Activated CD4-positive, alpha-beta T cell treated with anti-CD3 and anti-CD28 coated beads, Interleukin-2, Interleukin-6, amounts not matched to agents 100 ng/mL and 50 ng/mL, durations not matched to agents 16 hours and 8 hours (primary cell): ENCODE results near the gene ADRB1.

Source experiments
- DNase-seq: peaks from one replicate; pipeline ENCODE4 v3.0.0-alpha.2; 2020

Gene ADRB1

DNA sequence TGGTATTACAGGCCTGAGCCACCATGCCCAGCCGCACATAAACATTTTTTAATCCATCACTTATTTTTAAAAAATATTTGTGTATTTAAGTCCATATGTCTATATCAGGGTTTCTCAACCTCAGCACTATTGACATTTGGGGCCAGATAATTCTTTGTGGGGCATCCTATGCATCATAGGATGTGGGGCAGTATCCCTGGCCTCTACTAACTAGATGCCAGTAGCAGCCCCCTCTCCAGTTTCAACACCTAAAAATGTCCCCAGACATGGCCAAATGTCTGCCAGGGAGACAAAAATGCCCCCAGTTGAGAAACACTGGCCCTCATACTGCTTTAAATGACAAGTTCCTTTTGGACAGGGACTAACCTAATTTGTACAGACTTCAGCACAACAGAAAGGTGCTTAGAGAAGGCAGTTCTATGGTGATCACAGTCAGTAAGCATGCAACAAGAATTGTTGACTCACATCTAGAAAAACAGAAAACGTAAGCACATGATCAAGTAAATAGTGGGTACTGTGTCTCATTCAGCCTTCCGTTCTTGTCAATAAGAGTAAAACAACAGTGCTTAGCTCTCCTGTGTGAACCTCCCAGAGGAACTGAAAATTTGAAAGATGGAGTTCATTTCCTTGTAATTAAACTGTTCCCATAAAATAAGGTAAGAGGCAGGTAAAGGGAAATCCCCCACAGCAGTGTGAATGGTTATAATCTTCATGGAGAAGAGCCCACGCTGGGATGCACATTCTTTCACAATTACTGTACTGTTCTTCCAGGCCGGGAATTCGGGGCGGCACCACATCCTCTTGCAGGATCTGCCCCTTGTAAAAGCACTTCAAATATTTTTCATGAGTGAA is 17.3 kb upstream of the ADRB1 start:
- no peak for DNase-seq

DNA sequence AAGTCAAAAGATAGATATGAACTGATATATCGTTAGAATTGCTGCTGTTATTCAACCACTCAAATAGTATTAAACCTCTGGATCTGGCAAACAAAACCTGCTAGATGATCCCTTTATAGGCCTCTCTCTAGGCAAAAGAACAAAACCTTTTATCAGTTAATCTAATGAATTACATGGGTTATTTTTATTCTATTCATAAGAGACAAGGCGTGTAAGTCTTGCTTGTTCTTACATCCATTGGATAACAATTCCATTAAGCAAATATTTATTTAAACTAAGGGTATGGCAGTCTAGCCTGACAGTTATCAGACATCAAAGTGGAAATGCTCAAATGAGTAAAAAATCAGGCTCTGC is 16.6 kb upstream of the ADRB1 start:
- no peak for DNase-seq

DNA sequence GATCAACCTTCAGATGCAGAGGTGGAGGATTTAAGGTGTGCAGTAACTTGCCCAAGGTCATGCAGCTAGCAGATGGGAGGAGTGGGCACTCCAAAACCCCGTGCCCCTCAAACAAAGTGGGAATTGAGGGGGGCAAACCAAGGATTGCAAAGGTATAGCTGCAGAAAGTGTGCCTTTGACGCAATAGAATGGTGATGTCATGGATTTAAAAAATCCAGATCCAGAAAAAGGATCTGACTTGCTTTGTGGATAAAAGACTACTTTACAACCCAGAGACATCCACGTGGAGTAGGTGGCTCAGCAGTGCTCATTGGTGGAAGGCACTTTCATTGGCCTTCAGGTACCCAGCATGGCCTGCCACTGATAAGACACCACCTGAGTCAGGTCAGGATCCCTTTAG is 15.7 kb upstream of the ADRB1 start:
- no peak for DNase-seq

DNA sequence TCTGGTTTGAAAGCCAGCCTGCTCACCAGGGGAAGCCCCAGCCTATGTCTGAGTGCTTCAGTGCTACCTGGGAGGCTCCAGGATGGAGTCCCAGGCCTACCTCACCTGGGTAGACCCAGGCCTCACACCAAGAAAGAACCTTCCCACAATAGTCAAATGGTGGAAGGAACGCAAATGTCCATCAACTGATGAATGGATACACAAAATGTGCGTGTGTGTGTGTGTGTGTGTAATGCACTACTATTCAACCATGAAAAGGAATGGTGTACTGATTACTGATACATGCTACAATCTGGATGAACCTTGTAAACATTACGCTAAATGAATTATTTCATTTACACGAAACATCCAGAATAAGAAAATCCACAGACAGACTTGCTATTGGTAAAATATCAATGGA is 15.2 kb upstream of the ADRB1 start:
- DNase-seq: no peak

DNA sequence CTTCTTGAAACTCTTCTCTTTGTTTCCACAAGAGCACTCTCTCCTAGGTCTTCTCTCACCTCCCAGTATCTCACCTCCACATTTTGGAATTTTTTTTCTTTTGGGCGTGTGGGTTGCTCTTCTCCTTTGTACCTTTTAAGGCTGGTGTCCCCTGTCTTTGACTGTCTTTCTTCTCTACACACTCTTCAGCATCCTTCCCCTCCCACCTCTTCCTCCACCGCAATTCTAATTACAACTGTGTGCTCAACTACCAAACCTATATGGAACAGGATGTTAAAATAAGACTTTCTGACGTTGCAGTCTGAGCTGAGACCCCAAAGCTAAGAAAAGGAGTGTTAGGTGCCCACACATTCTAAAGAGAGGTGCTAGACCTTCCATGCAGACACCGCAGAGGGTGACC is 14.0 kb upstream of the ADRB1 start:
- no peak for DNase-seq

DNA sequence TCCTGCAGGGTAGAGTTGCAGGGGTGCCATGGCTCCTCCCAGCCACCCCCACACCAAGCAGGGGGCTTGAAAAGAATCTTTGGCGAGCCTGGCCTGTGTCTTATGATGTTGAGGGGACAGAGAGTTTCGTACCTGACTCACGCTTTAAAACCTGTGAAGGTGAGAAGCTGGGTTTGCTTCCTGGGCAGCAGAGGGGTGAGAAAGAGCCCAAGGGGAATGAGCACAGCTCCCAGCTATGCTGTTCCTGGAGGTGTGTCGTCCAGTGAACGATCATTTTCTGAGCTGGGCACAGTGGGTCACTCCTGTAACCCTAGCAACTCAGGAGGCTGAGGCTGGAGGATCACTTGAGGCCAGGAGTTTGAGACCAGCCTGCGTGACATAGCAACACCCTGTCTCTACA is 13.5 kb upstream of the ADRB1 start:
- no peak for DNase-seq

DNA sequence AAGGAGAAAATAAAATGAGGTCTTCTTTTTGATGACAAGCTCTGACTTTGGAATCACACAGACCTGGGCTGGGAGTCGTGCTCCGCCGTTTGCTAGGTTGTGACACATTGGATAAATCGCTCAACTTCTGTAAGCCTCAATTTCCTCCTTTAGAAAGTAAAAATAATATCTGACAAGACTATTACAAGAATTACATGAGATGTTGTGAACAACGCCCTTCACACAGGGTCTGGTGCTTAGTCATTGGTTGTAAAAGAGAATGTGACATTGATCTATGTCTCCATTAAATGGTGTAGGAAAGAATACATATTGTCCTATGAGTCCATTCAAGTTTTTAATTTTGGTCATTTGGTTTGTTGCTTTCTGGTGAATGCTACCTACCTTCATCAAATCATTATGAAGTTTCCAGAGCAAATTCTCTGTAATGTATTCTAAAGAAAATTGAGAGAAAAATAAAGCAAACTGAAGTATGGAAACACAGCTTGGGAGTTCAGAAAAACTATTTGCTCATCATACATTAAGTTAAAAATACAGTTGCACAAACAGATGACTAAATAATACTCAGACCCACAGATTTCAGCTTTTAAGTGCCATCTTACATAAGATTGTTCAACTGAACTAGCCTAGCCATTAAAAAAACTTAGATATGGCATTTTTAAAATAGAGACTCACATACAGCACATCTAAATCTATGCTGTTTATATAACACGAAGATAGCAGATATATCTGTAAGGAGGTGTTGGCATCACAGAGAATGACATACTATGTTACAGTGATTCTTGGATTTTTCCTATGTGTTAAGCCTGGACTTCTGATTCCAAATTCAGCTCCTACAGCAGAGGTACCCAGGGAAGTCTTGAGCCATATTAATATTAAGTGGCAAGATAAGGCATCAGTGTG is 12.3 kb upstream of the ADRB1 start:
- no peak for DNase-seq

DNA sequence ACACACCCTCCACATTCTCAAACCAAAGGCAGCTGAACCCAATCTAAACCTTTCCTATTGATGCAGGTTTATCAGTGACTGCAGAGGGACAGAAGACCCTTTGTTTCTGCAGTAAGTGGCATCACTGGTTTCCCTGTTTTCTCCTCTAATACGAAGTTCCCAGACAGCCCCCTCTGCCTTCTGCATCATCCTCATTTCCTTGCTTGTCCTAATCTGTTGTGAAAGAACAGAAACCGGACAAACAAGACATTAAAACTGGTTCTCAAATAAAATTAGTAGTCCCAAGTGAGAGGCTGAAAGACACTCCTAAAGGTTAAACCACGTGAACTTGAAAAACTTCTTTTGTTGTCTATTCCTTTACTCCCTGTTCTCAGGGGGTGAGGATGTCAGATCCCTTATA is 10.1 kb upstream of the ADRB1 start:
- DNase-seq: no peak

DNA sequence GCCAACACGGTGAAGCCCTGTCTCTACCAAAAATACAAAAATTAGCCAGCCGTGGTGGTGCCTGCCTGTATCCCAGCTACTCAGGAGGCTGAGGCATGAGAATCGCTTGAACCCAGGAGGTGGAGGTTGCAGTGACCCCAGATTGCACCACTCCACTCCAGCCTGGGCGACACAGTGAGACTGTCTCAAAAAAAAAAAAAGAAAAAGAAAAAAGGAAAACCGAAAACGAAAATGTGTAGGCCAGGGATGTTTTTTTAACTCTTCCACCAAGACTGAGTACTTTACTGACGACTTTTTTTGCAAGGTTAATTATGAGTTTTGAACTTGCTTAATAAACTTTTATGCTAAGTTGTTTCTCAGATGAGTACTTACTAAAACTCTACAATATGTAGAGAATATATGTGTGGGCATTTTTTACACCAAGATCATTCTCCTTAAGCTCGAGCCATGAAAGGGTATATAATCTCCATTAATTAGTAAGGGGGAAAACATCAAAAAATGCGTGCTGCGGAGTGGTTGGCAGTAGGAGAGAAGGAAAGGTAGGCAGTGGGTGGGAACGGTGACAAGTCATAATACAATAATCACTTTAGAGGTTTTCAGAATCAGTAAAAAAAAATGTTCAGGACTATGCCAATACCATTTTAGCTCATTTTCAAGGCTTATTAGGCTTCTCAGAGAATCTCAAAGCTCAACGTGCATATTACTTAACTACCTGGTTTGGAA is 8.6 kb upstream of the ADRB1 start:
- no peak for DNase-seq

DNA sequence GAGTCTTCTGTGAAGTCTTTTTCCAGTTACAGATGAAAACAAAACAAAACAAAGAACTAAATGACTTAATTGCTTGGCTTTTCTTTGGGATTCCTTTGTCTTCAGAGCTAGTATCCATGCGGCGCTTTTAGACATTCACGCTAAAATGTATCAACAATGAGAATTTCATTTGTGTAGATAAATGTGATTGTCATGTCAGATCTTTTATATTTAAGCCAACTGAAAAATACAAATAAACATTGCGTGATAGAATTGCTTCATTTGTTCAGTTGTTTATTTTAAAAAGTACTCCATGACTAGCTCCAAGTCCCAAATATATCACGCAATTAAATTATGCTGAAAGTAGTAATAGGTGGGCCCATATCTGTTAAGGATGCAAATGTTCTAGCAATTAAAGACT is 7.9 kb upstream of the ADRB1 start:
- DNase-seq: no peak

DNA sequence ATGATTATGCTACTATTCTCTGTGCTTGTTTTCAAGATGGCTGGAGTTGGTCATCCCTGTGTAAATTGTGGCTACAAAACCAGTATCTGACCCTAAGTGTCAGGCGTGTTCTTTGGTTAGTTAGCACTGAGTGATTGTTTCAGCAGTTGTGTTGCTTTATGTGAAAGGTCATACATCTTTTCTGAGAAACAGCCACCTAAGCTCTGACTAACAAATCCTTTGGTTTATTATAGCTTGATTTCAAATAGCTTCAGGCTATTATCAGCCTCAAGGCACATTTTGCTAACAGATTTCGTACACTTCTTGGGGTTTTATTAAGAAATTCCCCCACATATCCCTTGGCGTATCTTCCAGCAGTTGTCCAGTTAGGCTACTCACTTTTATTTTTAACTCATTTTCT is 4.8 kb upstream of the ADRB1 start:
- no peak for DNase-seq

DNA sequence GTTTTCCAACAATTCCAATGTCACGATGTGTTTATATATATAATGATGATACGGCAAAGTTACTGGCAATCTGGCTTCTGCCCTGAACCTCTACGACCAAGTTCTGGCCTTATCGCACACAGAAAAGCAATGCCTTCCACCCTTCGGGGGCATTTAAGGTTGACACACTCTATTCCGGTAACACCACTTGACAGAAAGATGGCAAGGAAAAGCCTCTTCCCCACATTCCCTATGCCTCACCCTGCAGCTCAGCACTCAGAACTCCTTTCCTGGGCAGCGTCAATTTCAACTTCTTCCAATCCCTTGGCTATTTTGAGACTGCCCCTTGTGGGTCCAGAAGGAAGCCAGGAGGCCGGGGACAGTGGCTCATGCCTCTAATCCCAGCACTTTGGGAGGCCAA is 2.5 kb upstream of the ADRB1 start:
- no peak for DNase-seq

DNA sequence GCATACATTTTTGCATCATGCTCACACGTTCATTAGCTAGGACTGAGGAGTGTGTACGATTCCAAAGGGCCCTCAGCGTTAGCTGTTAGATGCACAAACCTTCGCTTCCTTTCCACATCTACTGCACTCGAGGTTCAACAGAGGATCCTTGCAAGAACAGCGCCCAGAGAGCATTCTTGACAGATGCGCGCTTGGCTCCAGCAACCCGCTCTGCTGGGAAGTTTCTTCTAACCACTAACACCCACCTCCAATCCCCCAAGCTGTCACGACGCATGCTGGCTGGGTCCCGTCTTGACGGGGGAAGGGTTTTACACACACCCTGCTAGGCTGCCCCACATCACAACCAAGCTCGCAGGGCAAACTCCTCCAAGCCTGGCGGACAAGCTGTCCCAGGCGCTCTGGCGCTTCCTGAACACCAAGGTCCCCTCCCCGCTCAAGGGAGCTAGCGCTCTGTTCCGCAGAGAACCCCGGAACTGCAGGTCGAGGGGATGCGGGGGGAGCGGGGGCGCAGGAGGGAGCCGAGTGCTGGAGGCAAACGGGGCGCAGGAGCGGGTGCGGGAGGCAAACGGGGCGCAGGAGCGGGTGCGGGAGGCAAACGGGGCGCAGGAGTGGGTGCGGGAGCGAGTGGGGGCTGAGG is 653 bp upstream of the ADRB1 start:
- no peak for DNase-seq

DNA sequence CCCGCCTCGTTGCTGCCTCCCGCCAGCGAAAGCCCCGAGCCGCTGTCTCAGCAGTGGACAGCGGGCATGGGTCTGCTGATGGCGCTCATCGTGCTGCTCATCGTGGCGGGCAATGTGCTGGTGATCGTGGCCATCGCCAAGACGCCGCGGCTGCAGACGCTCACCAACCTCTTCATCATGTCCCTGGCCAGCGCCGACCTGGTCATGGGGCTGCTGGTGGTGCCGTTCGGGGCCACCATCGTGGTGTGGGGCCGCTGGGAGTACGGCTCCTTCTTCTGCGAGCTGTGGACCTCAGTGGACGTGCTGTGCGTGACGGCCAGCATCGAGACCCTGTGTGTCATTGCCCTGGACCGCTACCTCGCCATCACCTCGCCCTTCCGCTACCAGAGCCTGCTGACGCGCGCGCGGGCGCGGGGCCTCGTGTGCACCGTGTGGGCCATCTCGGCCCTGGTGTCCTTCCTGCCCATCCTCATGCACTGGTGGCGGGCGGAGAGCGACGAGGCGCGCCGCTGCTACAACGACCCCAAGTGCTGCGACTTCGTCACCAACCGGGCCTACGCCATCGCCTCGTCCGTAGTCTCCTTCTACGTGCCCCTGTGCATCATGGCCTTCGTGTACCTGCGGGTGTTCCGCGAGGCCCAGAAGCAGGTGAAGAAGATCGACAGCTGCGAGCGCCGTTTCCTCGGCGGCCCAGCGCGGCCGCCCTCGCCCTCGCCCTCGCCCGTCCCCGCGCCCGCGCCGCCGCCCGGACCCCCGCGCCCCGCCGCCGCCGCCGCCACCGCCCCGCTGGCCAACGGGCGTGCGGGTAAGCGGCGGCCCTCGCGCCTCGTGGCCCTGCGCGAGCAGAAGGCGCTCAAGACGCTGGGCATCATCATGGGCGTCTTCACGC is 825 bp downstream of the ADRB1 start:
- no peak for DNase-seq

DNA sequence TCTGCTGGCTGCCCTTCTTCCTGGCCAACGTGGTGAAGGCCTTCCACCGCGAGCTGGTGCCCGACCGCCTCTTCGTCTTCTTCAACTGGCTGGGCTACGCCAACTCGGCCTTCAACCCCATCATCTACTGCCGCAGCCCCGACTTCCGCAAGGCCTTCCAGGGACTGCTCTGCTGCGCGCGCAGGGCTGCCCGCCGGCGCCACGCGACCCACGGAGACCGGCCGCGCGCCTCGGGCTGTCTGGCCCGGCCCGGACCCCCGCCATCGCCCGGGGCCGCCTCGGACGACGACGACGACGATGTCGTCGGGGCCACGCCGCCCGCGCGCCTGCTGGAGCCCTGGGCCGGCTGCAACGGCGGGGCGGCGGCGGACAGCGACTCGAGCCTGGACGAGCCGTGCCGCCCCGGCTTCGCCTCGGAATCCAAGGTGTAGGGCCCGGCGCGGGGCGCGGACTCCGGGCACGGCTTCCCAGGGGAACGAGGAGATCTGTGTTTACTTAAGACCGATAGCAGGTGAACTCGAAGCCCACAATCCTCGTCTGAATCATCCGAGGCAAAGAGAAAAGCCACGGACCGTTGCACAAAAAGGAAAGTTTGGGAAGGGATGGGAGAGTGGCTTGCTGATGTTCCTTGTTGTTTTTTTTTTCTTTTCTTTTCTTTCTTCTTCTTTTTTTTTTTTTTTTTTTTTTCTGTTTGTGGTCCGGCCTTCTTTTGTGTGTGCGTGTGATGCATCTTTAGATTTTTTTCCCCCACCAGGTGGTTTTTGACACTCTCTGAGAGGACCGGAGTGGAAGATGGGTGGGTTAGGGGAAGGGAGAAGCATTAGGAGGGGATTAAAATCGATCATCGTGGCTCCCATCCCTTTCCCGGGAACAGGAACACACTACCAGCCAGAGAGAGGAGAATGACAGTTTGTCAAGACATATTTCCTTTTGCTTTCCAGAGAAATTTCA is 1.7 kb downstream of the ADRB1 start:
- no peak for DNase-seq

DNA sequence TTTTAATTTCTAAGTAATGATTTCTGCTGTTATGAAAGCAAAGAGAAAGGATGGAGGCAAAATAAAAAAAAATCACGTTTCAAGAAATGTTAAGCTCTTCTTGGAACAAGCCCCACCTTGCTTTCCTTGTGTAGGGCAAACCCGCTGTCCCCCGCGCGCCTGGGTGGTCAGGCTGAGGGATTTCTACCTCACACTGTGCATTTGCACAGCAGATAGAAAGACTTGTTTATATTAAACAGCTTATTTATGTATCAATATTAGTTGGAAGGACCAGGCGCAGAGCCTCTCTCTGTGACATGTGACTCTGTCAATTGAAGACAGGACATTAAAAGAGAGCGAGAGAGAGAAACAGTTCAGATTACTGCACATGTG is 2.4 kb downstream of the ADRB1 start:
- DNase-seq: no peak

DNA sequence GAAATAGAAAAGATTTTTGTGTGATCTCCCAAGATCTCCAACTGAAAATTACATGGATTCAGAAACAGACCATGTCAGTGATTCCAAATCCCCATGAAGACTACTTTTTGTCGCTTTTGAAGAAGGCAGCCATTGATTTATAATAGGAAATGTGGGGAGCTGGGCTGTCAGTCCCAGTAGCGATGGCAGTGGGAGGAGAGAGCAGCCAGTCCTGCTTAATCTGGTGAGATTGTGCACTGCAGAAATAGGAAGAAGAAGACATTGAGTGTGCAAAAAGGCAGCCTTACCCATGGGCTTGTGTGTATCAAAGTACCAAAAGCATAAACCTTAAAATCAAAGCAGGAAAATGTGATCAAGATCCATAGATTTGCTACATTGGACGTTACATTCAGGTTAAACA is 4.8 kb downstream of the ADRB1 start:
- no peak for DNase-seq

DNA sequence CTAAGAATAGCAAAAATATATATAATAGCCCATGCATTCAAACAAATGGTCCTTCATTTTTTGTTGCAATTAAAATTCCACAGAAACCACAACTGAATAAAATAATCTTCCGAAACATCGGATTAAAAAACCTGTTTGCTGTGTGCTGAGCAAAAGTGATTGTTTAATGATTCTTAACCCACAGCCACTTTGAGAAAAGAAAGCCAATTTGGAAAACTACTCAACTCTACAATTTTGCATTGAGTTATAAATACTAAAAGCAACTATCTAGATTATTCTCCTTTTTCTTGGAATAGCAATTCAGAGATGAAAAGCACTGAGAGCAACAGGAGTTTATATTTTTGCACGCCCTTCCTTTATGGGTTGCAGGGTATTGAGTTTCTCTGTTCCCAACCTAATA is 8.0 kb downstream of the ADRB1 start:
- no peak for DNase-seq

DNA sequence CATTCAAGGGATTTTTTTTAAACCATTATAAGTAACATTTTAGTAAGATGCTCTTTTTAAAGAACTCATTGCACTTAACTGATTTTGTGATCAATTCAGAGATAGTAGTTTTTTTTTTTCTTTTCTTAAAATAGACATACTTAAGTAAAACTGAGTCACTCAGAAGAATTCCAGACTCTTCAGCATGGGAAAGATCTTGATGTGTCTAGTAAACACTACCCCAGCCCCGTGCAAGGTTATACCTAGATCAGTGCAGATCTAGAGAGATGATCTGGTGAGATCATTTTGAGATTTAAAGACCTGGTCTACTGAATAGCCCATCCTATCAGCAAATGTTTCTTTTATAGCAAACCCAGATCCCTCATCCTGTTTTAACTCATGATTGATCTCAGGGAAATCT is 8.6 kb downstream of the ADRB1 start:
- DNase-seq: no peak

DNA sequence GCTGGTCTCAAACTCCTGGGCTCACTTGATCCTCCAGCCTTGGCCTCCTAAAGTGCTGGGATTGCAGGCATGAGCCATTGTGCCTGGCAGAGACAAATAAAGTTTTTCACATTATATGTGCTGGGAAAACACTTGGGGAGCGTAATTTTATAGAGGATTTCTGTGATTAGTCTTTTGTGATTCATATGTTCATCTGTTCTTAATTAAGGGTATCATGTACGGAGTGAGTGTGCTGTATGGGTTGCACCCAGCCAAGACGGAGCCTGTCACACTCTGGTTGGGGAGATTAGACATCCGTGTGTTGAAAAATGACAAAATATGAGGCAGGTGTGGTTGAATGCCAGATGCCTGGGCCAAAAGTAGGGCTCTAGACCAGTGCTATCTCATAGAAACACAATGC is 10.3 kb downstream of the ADRB1 start:
- no peak for DNase-seq

DNA sequence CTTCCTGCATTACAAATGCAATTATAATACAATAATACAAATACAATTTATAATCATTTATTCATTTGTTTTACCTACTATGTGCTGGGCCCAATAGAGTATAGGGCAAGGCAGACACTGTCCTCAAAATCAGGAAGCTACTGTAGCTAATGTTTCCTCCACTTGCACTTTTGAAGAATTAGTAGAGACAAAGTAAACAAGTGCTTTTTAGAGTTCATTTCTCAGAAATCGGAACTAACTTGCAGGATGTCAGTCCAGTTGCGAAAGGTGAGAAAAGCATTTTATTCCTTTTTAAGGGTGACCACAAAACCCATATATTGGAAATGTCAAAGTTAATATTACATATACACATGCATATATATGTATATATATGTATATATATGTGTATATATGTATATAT is 14.2 kb downstream of the ADRB1 start:
- DNase-seq: no peak
